HG02884 (cell line): ENCODE results near the gene PPM1A.

Experiments
- ATAC-seq: cut with Tn5 transposase; IDR thresholded peaks from one replicate; pipeline ENCODE4 v1.9.1; 2021; ENCODE audit warnings: mild to moderate bottlenecking, moderate library complexity; ENCODE audit not compliant: unreplicated experiment

Gene PPM1A

DNA sequence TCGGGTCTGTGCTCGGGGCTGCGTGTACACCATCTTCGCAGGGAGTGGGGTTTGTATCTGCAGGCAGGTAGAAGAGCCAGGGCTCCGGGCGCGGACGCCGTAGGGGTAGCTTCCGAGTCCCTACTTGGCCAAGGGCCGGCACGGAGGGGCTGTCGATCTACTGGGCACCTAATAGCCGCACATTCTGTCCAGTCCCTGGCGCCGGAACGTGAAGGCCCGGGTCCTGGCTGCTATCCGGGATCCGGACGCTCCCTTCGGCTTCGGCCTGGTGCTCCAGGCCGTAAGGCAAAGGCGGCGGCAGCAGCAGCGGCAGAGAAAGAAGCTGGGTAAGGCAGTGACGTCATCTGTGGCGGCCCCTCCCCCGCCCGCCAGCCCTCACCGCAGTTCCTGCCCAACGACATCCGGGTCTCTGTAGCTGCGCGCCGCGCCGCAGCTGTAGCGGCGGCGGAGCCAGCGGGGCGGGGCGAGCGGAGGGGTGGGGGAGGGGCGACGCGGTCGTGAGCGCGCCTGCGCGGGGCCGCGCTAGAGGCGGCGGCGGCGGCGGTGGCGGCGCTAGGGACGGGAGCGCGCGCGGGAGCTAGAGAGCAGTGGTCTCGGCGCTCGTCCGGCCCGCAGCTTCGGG is at the start of gene PPM1A:
Gene PPM1A, plus strand, starts transcription at position 525 of the 622 bp plus-strand sequence. CDS start 33,483 bp downstream, outside the sequence.
- peak; percentile 50 for ATAC-seq

- no peak for ATAC-seq
Observed at GRCh38 chr14:60199321-60199720, 49.7 kb upstream of the PPM1A start.

DNA sequence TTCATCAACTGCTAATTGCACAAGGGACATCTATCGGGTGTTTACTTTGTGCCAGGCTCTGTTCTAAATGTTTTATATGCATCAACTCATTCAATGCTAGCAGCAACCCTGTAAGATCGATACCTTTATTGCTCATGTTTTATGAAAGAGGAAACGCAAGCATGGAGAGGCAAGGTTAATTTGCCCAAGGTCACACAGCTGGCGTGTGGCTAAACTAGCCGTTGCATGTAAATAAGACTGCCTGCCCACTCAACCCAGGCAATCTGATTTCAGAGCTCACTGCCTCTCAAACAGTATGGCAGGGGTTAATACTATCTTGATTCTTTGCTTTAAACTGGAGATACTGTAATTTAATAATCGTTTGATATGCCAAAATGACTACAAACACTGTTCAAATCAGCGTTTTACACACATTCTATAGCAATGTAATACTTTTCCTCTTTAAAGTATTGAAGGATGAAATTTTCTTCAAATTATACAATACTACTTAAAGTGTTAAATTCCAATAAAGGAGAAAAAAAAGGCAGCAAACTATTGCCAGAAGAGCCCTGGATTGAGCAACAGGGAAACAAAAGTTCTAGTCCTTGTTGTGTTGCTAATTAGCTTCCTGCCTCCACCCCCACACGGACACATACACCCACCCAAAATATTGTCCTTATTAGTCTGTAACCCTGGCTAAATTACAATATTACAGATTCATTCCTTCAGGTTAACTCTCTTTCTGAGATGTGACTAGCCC is 44.7 kb upstream of the PPM1A start:
- ATAC-seq: peak; percentile 61

- ATAC-seq: peak; percentile 39
Observed at GRCh38 chr14:60204843-60205774, 43.9 kb upstream of the PPM1A start.

GRCh38 chr14:60206249-60206670 is 42.8 kb upstream of the PPM1A start:
- no peak for ATAC-seq

- peak; percentile 40 for ATAC-seq
Observed at GRCh38 chr14:60206837-60207533, 42.0 kb upstream of the PPM1A start.

DNA sequence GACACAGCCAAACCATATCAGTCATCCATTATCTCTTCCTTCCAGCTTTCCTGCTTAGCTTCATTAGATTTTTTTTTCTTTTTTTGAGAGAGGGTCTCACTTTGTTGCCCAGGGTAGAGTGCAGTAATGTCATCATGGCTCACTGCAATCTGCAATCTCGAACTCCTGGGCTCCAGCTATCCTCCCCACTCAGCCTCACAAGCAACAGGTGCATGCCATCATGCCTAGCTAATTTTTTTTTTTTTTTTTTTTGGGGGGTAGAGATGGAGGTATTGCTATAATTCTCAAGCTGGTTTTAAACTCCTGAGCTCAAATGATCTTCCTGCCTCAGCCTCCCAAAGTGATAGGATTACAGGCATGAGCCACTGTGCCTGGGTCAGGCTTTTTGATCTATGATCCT is 38.3 kb upstream of the PPM1A start:
- ATAC-seq: no peak

DNA sequence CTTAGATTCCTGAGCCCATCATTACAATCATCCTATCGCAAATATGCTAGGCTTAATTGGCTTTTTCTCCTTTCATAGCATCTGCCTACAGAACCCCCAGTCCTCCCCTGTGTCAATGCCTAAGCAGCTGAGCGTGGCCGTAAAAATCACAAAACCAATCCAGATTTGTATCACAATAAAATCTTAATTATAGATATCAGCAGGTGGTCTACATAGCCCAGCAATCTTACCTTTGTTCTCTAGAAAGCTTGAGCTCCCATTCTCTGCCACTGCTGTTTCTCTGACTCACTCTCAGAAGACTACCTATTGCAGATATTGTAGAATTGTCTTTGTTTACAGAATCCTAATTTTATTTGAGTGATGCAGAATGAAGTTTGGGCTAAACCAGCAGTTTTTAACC is 37.9 kb upstream of the PPM1A start:
- ATAC-seq: no peak

GRCh38 chr14:60212503-60213371 is 36.3 kb upstream of the PPM1A start:
- ATAC-seq: peak; percentile 91

- no peak for ATAC-seq
Observed at GRCh38 chr14:60214003-60214402, 35.0 kb upstream of the PPM1A start.

DNA sequence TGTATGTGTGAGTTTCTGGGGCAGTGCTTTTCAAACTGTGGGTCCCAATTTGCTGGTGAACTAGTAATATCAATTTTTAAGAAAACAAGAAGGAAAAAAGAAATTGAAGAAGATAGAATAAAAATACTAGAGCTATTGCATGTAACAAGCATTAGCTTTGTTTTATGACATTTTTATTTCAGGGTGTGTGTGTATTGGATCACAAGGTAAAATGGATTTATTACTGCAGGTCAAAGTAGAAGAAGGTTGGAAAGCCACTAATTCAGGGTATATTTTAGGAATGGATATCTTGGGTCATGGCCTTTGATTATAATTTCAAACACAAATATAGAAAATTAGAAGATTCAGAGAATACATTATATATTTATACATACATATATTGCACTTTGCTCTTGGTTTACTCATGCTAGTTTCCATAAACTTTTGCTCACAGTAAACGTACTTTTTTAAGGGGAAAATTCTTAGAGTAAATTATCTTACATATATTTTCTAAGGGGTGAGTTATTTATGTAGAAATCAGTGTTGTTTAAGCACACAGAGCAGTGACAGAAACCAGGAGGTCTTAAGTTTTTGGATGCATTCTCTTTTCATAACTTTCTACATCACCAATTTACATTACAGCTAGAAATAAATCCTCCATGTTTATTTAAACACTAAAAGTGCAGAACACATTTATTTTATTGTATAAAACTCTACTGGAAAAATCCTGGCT is 34.5 kb upstream of the PPM1A start:
- ATAC-seq: no peak

GRCh38 chr14:60215127-60215444 is 33.9 kb upstream of the PPM1A start:
- no peak for ATAC-seq

DNA sequence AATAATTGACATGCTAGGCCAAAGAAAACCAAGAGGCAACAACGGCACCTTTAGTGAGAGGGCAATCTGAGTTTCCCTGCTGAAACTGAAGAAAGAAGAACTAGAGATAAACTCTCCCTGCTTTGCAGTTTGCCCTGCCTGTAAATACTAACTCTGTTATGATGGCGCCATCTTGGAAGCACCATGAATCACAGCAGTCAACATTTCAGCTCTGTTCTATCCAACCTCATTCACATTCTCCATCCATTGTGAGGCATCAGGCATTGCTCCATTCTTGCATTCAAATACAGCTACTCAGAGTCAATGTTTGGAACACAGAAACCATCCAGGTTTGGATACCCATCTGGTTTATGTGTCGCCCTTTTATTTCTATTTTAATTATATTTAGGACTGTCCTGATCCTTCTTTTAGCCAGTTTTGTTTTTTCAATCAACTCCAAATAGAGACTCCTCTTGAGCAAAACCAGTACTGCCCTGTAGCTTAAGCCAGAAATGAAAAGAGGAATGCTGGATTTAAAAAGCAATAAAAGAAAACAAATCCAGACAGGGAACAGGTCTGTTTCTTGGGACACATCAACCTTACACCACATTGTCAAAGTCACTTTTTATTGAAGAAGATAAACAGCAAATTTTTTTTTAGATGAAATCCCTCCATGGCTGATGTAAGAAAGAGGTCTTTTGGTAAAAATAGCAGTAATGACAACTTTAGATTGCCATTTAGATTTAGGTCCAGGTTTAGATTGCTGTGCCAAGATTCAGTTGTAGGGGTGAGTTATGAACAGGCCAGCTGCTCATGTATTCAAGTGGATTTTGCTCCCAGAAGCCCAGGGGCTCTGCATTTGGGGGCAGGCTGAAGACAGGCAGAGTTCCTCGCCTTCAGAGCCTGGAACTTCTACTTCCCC is 33.3 kb upstream of the PPM1A start:
- no peak for ATAC-seq

GRCh38 chr14:60217713-60218112 is 31.3 kb upstream of the PPM1A start:
- ATAC-seq: no peak

DNA sequence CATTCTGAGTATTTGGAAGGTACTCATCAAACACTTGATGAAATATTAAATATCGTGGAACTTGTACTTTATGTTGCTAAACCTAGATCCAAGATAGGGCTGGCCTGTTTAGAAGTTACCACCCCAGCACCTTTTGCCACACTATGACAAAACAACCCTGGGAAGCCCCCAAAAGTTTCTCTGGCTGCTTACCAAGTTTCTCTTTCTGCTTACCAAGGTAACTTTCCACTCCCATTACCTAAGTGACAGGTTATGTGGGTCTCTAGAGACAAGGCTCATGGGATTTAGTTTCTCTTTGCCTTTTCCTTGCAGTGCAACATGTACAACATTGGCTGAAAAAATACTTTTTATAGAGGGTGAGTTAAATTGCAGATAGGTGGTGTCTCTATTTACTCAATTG is 28.9 kb upstream of the PPM1A start:
- peak; percentile 58 for ATAC-seq

DNA sequence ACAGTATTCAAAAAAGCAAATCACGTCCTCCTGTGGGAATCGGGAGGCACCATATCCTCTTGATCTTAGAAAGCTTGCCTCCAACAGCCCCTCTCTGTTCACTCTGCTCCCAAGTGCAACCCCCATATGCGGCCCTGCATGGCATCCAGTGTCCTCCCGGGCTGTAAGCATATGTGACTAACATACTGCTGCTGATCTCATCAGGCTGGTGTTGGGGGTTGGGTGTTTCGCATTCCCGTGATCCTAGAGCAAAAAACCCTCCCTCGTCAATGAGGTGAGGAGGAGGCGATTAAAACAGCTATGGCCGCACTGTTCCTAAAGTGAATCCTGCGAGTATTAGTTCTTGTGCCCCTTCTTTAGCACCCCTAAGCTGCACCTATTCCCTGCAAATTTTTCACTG is 28.1 kb upstream of the PPM1A start:
- no peak for ATAC-seq

- peak; percentile 46 for ATAC-seq
Observed at GRCh38 chr14:60221457-60221856, 27.6 kb upstream of the PPM1A start.

DNA sequence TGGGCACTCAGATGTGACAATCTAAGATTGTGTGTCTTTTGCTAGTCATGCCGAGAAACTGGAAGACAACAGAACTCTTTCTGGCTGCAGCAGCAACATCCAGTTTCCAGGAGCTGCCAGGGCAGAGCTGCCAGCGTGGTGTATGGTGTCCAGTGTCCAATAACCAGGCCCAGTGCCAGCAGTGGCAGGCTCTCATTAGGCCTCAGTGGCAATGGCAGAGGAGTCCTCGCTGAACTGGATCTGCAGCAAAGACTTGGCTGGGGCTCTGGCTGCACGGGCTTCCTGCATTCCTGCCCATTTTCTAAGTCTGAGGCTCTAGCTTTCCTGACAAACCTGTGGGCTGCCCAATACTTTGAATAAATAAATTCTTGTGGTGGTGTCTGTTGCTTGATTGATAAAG is 26.2 kb upstream of the PPM1A start:
- ATAC-seq: no peak
